NCI-H2171 (cell line): ENCODE measurements around the gene F10.
"Not testable (repeated sequence)": the region's sequence is repeated elsewhere in the genome, so short reads cannot be mapped to it uniquely, and the experiment has no call there.

ENCODE experiments used
- DNase-seq: peaks from one replicate; lab custom pipeline; 2025; lab: John Stamatoyannopoulos, UW

Gene F10

DNA sequence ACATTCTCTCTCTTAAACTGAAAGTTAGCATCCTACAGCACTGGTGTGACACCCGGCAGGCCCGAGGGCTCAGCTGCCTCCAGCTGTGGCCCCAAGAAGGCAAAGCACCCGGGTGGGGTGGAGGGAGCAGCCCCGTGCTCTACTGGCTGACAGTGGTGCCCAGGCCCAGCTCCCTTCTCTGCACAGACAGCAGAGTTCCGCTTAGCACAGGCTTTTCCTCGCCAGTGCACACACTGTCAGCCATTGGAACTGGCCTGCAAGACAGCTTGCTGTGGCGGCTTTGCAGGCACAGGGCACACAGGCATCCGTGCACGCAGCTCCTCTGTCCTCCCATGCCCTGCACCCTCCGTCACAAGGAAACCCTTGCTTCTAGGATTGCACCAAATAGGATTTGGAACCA is 20.3 kb upstream of the F10 start:
- not testable (repeated sequence) for DNase-seq

DNA sequence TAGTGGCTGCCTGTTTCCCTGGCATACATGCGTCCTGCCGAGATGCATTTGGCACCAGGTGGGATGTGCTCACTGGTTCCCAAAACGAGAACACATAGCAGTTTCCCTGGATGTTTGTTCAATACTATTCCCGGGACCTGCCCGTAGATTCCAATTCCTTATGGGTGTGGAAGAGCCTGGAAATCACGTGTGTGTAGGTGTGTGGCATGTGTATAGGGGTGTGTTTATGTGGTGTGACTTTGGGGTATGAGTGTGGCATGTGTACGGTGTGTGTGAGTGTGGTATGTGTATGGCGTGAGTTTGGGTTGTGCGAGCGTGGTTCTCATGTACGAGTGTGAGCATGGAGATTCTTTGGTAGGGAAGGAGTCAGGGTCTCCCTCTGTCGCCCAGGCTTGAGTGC is 19.9 kb upstream of the F10 start:
- no peak for DNase-seq

DNA sequence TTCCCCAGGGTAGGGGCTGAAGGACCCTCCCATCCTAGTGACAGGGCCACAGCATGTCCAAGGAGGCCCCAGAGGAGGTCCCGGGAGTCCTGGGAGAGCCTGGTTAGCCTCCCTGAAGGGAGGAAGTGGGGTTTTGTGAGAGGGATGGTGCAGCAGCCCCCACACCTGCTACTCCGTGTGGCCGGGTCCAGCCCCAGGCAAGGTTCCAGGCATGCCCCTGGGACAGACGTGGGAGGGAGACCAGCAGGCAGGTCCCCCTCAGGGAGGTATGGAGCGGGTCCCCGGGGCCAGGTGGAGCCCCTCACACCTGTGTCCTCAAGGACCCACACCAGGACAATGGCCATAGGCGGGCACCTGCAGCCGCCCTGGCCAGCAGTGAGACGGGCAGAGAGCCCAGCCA is 19.0 kb upstream of the F10 start:
- DNase-seq = no peak

DNA sequence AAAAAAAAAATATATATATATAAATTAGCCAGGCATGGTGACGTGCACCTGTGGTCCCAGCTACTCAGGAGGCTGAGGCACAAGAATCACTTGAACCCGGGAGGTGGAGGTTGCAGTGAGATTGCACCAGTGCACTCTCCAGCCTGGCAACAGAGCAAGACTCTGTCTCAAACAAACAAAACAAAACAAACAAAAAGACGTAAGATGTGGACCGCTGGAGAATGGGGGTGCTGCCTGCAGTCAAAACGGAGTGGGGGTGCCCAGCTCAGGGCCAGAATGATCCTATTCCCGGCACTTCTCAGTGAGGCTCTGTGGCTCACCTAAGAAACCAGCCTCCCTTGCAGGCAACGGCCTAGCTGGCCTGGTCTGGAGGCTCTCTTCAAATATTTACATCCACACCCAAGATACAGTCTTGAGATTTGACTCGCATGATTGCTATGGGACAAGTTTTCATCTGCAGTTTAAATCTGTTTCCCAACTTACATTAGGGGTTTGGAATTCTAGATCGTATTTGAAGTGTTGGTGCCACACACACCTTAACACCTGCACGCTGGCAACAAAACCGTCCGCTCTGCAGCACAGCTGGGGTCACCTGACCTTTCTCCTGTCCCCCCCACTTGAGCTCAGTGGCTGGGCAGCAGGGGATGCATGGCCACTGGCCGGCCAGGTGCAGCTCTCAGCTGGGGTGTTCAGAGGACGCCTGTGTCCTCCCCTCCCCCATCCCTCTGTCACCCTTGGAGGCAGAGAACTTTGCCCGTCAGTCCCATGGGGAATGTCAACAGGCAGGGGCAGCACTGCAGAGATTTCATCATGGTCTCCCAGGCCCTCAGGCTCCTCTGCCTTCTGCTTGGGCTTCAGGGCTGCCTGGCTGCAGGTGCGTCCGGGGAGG is 17.3 kb upstream of the F10 start, which contains the start of gene F7:
Gene F7, plus strand, starts transcription at position 760 of the 889 bp plus-strand sequence. Its CDS starts 51 bp downstream, at position 811.
- DNase-seq = no peak

DNA sequence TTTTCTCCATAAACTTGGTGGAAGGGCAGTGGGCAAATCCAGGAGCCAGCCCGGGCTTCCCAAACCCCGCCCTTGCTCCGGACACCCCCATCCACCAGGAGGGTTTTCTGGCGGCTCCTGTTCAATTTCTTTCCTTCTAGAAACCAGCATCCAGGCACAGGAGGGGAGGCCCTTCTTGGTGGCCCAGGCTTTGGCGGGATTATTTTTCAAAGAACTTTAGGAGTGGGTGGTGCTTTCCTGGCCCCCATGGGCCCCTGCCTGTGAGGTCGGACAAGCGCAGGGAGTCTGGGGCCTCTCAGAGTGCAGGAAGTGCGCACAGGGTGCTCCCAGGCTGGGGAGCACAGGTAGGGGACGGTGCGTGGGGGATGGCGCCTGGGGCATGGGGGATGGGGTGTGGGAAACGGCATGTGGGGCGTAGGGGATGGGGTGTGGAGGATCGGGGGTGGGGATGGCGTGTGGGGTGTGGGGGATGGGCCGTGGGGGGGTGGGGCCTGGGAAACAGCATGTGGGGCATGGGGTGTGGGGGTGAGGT is 16.6 kb upstream of the F10 start:
- DNase-seq = no peak

DNA sequence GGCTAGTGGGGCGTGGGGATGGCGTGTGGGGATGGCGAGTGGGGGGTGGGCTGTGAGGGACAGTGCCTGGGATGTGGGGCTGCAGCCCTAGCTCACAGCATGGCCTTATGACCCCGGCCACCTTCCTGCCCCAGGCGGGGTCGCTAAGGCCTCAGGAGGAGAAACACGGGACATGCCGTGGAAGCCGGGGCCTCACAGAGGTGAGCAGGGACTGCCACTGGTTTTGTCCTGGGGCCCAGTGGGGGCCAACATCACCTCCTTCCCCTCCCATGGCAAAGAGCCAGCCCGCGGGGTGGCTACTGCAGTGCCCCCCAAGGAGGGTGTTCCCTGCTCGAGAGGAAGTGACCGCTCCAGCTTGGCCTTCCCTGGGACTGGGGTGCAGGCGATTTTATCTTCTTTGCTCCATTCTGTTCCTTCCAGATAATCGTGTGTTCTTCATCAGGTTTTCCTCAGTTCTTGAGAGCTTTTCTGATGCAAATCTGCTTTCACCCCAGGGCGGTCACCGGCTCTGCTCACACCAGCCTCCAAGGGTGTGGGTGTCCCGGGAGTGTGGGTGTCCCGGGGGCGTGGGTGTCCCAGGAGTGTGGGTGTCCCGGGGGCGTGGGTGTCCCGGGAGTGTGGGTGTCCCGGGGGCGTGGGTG is 15.8 kb upstream of the F10 start:
- DNase-seq = no peak

DNA sequence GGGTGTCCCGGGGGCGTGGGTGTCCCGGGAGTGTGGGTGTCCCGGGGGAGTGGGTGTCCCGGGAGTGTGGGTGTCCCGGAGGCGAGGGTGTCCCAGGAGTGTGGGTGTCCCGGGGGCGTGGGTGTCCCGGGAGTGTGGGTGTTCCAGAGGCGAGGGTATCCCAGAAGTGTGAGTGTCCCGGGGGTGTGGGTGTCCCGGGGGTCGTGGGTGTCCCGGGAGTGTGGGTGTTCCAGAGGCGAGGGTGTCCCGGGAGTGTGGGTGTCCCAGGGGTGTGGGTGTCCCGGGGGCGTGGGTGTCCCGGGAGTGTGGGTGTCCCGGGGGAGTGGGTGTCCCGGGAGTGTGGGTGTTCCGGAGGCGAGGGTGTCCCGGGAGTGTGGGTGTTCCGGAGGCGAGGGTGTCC is 14.1 kb upstream of the F10 start:
- DNase-seq = not testable (repeated sequence)

DNA sequence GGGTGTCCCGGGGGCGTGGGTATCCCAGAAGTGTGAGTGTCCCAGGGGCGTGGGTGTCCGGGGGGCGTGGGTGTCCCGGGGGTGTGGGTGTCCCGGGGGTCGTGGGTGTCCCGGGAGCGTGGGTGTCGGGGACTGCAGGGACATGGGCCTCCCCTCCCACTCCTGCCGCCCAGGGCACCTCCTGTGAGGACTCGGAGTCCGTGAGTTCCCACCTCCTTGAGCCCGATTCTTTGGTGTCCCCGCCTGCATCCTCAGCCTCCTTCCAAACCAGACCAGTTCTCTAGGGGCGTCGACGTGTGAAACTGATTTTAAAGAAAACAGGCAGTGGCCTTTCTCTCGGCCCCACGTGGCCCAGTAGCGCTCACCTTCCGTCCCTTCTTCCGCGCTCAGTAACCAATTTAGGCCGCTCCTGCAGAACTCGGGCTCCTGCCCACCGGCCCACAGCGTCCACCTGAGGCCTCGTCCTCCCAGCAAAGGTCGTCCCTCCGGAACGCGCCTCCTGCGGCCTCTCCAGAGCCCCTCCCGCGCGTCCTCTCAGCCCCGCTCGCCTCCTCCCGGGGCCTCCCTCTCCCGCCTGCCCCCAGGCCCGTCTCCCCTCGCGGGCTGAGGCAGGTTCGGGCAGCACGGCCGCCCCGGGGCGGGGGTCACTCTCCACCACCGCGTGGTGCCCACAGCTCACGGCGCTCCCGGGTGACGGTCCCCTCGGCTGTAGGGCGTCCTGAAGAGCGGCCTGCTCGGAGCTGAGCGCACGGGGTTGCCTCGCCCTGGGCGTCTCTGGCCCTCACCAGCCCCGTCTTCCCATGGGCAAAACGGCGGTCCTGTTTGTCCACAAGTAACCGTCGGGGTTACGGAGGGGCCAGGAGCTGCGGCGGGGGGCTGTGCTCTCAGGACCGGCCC is 13.2 kb upstream of the F10 start:
- no peak for DNase-seq

DNA sequence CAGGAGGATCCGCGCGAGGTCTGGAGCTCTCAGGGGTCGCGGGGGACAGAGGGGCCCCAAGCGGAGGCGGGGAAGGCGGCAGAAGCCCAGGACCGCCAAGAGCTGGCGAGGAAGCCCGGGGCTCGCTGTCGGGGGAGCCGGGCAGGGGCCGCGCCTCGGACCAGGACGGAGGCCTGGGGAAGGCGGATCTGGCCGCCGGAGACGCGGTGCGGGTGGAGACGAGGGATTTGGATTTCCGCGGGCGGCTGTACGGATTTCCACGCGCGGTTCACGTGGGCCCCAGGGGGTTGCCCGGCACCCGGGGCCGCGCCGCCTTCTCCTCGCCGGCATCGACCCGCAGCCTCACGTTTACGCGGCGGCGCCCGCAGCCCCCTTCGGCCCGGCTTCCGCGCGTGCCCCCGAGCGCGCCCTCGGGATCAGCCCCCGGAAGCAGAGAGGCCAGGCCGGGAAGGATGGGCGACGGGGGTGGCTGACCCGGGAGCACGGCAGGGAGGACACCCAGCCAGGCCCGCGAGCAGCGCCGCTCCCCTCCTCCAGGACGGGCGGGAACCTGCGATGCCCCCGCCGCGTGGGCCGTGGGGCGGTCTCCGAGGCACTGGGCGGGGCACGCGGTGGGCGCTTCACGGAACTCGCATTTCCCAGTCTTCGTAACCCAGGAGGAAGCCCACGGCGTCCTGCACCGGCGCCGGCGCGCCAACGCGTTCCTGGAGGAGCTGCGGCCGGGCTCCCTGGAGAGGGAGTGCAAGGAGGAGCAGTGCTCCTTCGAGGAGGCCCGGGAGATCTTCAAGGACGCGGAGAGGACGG is 12.3 kb upstream of the F10 start:
- no peak for DNase-seq

DNA sequence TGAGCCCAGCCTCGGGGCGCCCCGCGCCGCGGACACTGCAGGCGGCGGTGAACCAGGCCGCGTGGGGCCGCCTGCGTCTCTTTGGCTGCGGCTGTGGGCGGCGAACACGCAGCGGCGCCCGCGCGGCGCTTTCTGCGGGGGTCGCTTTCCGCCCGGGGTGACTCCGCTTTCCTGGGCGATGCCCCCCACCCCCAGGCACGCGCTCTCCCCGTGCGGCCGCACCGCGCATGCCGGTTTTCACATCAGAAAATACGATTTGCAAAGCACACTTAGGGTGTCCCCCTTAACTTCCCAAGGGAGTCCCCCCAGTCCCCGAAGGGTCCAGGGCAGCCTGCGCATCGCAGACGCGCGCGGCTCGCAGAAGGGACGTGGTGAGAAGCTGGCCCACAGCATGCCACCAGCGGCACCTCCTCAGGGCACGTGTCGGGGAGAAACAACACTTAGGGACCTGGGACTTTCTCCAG is 11.7 kb upstream of the F10 start:
- no peak for DNase-seq

DNA sequence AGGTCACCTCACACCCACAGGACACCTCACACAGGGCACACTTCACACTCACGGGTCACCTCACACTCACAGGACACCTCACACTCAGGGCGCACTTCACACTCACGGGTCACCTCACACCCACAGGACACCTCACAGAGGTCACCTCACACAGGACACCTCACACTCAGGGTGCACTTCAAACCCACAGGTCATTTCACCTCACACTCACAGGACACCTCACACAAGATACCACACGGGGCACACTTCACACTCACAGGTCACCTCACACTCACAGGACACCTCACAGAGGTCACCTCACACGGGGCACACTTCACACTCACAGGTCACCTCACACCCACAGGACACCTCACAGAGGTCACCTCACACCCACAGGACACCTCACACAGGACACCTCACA is 10.8 kb upstream of the F10 start:
- DNase-seq = not testable (repeated sequence)

DNA sequence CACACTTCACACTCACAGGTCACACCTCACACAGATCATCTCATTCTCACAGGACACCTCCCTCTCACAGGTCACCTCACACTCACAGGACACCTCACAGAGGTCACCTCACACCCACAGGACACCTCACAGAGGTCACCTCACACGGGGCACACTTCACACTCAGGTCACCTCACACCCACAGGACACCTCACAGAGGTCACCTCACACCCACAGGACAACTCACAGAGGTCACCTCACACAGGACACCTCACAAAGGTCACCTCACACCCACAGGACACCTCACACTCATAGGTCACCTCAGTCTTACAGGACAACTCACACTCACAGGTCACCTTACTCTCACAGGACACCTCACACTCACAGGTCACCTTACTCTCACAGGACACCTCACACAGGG is 10.1 kb upstream of the F10 start:
- not testable (repeated sequence) for DNase-seq

DNA sequence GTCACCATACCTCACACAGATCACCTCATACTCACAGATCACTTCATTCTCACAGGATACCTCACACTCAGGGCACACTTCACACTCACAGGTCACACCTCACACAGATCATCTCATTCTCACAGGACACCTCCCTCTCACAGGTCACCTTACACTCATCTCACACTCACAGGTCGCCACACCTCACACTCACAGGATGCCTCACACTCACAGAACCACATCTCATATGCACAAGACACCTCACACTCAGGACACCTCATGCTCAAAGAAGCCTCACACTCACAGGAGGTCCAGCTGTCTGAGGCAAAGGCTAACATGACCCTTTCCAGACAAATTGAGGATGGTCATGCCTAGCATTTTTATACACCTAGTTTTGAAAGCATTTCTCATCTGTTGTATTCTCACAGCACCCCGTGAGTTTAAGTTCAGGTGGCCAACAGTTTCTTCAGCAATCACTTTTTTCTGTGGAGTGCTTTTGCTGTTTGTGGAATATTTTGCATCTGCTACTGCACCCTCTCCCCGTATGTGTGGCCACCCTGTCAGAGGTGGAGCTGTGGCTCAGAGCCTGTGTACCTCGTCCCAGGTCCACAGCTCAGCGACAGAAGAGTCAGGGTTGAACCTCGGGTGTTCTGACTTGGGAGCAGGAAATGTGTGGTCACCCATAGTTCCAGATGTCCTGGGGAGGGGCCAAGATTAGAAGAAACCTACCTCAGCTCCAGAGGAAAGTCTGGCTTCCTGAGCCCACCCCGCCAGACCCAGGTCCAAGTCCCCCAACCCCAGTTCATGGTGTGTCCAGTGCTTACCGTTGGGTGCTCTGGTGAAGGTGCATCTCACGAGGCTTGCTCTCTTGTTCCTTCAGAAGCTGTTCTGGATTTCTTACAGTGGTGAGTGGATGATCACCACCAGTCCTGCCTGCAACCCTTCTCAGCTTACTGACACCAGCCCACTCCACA is 9.4 kb upstream of the F10 start:
- DNase-seq = no peak

DNA sequence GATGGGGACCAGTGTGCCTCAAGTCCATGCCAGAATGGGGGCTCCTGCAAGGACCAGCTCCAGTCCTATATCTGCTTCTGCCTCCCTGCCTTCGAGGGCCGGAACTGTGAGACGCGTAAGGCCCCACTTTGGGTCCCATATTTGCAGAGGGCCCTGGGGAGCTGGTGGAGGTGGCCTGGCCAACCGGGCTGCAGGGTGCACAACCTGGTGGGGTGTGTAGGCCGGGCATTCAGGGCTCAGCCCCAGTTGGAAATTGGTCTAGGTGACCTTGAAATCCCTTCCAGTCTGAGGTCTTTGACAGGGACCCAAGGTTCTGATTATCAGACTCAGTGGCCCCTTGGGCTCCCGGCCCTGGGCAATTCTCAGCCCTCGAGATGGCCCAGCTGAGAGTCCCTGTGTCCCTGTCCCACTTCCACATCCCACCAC is 8.7 kb upstream of the F10 start:
- DNase-seq = no peak

DNA sequence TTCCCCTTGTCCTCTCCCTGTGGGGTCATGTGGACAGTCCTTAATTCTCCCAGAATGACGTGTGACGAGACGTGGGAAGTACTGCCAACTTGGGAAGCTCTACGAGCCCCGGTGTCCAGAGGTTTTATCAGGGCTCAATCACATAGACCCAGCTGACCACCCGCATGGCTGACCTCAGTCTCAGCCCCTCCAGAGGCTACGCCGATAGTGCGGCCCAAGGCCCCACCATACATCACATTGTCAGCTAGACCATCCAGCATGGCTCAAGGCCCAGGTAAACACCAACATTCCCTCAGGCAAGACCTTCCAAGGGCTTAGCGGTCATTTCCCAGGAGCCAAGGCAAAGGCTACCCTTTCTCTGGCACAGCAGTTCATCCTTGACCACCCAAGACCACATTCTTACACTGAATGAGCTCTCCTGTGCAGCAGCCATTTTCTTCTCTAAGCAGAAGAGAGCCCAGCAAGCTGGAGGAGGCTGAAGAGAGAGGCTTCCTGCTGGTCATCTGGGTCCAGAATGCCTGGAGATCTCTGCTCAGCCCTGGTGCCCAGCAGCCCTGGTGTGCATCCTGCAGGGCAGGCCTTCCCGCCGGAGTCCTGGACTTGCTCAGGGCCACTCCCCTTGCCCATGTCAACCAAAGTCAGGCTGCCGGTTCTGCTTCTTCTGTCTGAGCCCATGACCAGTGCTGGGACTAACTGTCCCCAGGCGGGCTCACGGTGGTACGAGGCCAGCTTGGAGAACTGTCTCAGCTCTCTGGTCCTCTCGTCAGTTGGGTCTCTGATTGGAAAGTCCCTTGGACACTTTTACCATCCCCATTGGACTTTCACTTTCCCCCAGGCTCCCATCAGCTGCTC is 7.9 kb upstream of the F10 start:
- DNase-seq = no peak

DNA sequence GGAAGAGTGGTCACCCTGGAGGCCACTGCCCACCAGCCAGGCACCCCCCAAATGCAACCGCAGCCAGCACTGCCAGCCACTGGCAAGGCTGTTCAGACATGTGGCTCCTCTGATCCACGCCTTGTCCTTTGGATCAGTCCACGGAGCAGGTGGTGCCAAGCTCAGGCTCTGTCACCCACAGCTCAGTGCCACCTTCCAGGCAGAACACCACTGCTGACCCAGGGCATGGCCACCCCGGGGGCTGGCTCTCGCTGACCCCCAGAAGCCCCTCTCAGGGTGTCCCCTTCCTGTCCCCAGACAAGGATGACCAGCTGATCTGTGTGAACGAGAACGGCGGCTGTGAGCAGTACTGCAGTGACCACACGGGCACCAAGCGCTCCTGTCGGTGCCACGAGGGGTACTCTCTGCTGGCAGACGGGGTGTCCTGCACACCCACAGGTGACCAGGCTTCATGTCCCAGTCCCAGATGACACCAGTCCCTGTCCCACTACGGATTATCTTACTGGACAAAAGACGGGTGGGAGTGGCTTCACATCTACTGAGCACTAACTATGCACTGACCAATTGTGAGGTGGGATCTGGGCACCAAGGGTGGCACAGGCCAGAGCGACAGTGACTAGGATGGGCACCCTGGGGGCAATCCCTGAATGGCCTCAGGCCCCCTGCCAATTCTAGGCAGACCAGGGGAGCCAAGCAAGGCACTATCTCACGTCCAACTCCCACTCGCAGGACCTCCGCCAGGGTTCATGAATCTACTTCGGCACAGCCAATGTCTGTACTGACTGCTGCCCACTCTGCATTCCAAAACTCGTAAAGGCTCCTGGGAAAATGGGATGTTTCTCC is 7.0 kb upstream of the F10 start:
- no peak for DNase-seq

DNA sequence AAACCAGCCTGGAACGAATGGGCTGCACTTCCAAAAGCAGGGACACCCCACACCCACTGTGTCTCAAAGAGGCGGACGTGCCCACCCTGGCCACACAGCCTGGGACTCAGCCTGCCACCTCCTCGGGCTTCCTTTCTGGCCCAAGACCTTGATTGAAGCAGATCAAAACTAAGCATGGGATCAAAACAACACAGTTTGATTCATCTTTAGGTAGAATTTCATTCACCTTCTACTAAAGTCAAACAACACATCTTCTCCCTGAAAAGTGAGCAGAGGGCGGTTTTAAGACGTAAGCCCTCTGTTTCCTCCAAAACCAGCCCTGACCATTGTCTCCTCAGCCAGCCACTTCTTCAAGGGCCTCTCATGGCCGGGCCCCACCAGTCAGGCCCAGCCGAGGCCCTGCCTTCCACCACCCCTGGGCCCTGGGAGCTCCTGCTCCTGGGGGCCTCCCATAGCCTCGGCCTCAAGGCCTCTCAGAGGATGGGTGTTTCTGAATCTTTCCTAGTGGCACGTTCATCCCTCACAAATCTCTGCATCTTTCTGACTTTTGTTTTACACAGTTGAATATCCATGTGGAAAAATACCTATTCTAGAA is 6.3 kb upstream of the F10 start:
- no peak for DNase-seq

DNA sequence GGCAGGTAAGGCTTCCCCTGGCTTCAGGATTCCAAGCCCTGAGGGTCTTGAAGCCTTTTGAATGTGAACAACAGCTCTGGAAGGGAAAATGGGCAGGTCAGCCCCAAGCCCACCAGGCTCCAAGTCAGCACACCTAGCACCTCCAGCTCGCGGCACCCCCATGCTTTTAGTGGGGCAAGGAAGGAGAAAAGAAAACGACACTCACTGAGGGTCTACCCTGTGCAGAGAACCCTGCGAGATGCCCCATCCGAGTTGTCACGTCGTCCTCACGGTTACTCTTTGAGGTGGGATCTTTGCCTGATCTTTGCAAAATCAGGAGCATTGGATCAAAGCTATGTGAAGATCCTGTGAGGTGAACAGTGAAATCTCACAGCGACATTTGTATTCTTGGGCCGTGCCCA is 5.7 kb upstream of the F10 start:
- DNase-seq = no peak
